ENCODE data around the gene NLGN1. TPM values are rescaled to one million over a fixed set of nuclear protein-coding genes. Genes with fewer than 3 reads are reported as not detected.

Gene NLGN1
- total RNA-seq, 1 donor from 2014 or later: 34.8 TPM

DNA sequence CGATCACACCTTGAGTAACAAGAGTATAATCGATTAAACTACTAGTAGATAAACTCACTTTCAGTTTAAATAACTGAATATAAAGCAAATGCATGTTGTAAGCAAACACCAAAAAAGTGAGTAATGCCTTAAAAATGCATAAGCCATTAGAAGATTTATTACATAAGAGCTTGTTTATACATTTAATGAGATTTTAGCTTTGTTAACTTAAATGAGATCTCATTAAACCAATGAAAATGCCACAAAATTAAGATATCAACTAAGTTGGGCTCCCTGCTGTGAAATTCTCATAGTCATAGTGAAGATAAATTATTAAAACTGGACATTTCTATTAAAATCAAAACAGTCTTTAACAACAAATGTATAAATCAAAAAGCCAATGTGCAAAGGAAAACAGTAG lies 701.2 kb downstream of the NLGN1 start:
- H3K79me2 ChIP-seq (ENCODE audit: low read depth): no peaks in the 10 kb centered on the region
- H3K27ac Mint-ChIP-seq: no peak overlapping the region
- DNase-seq (ENCODE audit: low spot score): no peak
- H3K27me3 Mint-ChIP-seq (ENCODE audit: insufficient read depth, low read depth): no peaks in the 10 kb centered on the region
- H3K9me3 Mint-ChIP-seq: no peaks in the 10 kb centered on the region
- H3K27ac ChIP-seq: no peak overlapping the region
- H3F3A ChIP-seq (ENCODE audit: low read depth): no peaks in the 10 kb centered on the region
- H3K4me3 Mint-ChIP-seq: no peak overlapping the region
- no peaks in the 10 kb centered on the region for H3K27me3 ChIP-seq
- H4K20me1 ChIP-seq (ENCODE audit: low read depth): no peaks in the 10 kb centered on the region
- peaks cover 7% of the 10 kb centered on the region for H3K4me1 Mint-ChIP-seq
- H3K36me3 ChIP-seq: no peaks in the 10 kb centered on the region
- H3K9me3 ChIP-seq (ENCODE audit: low read depth): no peaks in the 10 kb centered on the region
- H3K4me2 ChIP-seq: no peak overlapping the region
- H2AFZ ChIP-seq (replicated peaks): no peak overlapping the region
- no peak overlapping the region for H3K9ac ChIP-seq
- H3K36me3 Mint-ChIP-seq: no peaks in the 10 kb centered on the region
- no peak overlapping the region for H3K4me3 ChIP-seq
- TF ChIP-seq EZH2 (IDR thresholded peaks at IDR 0.05): no peak
- H3K4me1 ChIP-seq: no peaks in the 10 kb centered on the region

DNA sequence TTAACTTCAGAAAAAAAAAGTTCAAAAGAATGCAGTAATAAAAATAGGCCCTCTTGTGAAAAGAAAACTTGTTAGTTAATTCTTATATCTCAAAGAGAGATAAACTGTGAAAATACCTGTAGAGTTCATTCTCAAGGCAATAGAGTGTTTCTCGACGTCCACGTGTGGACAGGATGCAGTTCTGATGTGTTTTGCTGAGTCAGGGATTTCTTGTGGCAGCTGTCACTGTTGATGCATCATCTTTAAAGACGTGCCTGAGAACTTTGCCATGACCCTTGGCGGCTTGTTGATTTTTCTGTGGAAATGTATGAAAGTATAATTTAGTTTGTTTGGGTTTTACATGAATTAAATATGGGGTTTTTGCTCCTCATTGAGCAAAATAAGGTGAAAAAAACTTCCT lies 702.2 kb downstream of the NLGN1 start:
- Histone ChIP-seq H3K36me3 (no peaks in the 10 kb centered on the region), H2AFZ (replicated peaks) (no peak overlapping the region), H3K9me3 (ENCODE audit: low read depth) (no peaks in the 10 kb centered on the region), H3K27ac (no peak overlapping the region), H3K9ac (no peak overlapping the region), H4K20me1 (ENCODE audit: low read depth) (no peaks in the 10 kb centered on the region), H3K27me3 (no peaks in the 10 kb centered on the region), H3K4me3 (no peak overlapping the region), H3K4me2 (no peak overlapping the region), H3K4me1 (no peaks in the 10 kb centered on the region), H3K79me2 (ENCODE audit: low read depth) (no peaks in the 10 kb centered on the region), H3F3A (ENCODE audit: low read depth) (no peaks in the 10 kb centered on the region)
- H3K9me3 Mint-ChIP-seq: no peaks in the 10 kb centered on the region
- H3K27me3 Mint-ChIP-seq (ENCODE audit: insufficient read depth, low read depth): no peaks in the 10 kb centered on the region
- H3K27ac Mint-ChIP-seq: no peak overlapping the region
- TF ChIP-seq EZH2phosphoT487 (IDR thresholded peaks at IDR 0.05) (no peak), EZH2 (IDR thresholded peaks at IDR 0.05) (no peak)
- TF ChIP-seq, protein P1, sequence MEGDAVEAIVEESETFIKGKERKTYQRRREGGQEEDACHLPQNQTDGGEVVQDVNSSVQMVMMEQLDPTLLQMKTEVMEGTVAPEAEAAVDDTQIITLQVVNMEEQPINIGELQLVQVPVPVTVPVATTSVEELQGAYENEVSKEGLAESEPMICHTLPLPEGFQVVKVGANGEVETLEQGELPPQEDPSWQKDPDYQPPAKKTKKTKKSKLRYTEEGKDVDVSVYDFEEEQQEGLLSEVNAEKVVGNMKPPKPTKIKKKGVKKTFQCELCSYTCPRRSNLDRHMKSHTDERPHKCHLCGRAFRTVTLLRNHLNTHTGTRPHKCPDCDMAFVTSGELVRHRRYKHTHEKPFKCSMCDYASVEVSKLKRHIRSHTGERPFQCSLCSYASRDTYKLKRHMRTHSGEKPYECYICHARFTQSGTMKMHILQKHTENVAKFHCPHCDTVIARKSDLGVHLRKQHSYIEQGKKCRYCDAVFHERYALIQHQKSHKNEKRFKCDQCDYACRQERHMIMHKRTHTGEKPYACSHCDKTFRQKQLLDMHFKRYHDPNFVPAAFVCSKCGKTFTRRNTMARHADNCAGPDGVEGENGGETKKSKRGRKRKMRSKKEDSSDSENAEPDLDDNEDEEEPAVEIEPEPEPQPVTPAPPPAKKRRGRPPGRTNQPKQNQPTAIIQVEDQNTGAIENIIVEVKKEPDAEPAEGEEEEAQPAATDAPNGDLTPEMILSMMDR (IDR thresholded peaks at IDR 0.05): no peak
- peaks cover 1% of the 10 kb centered on the region for H3K4me1 Mint-ChIP-seq
- H3K4me3 Mint-ChIP-seq: no peak overlapping the region
- DNase-seq (ENCODE audit: low spot score): no peak
- no peaks in the 10 kb centered on the region for H3K36me3 Mint-ChIP-seq

DNA sequence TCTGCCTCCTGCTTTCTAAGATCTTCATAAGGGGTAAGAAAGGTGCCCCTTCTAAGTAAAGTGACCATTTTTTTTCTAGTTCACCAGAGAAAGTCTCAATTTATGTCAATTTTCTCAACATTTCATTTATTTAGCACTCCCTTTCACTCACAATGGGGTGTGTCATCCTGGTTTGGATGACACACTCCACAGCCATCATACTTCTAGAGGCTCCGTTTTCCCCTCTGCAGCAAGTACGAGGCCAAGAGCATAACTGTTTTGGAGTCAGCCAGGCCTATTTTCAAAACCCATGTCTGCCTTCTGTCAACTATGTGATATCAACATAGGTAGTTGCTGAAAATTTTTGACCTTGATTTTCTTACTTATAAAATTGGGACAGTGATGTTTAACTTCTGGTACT lies 703.2 kb downstream of the NLGN1 start:
- no peak overlapping the region for H3K4me2 ChIP-seq
- H2AFZ ChIP-seq (replicated peaks): no peak overlapping the region
- Mint-ChIP-seq H3K9me3 (no peaks in the 10 kb centered on the region), H3K36me3 (no peaks in the 10 kb centered on the region), H3K4me3 (no peak overlapping the region), H3K4me1 (no peaks in the 10 kb centered on the region), H3K27me3 (ENCODE audit: insufficient read depth, low read depth) (no peaks in the 10 kb centered on the region), H3K27ac (no peak overlapping the region)
- DNase-seq (ENCODE audit: low spot score): no peak
- H3K79me2 ChIP-seq (ENCODE audit: low read depth): no peaks in the 10 kb centered on the region
- no peak overlapping the region for H3K27ac ChIP-seq
- H3K4me3 ChIP-seq: no peak overlapping the region
- no peaks in the 10 kb centered on the region for H4K20me1 ChIP-seq (ENCODE audit: low read depth)
- H3K4me1 ChIP-seq: no peaks in the 10 kb centered on the region
- H3F3A ChIP-seq (ENCODE audit: low read depth): no peaks in the 10 kb centered on the region
- no peaks in the 10 kb centered on the region for H3K9me3 ChIP-seq (ENCODE audit: low read depth)
- no peaks in the 10 kb centered on the region for H3K36me3 ChIP-seq
- no peaks in the 10 kb centered on the region for H3K27me3 ChIP-seq
- no peak overlapping the region for H3K9ac ChIP-seq
- no peak for TF ChIP-seq EZH2phosphoT487 (IDR thresholded peaks at IDR 0.05)
- TF ChIP-seq EZH2 (IDR thresholded peaks at IDR 0.05): no peak
- TF ChIP-seq, protein P1 (IDR thresholded peaks at IDR 0.05): no peak

DNA sequence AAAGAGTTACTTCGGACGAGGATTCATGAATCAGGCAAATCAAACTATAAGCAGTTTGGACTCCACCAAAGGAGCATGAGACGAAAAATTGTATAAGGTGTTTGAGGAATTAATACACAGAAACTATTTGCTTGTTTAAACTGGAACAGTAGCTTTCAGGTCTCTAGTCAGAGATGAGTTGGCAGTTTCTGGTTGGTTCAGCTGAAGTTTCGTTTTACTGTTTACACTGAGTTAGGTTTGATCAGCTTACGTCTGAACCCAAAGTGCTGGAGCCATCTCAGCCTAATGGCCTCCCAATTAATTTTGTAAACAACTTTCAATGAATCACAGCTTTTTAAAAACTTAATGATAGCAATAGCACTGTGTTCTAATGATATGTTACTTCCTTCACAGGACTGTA lies 703.7 kb downstream of the NLGN1 start:
- Mint-ChIP-seq H3K9me3 (no peaks in the 10 kb centered on the region), H3K27ac (no peak overlapping the region), H3K4me1 (no peaks in the 10 kb centered on the region), H3K4me3 (no peak overlapping the region), H3K36me3 (no peaks in the 10 kb centered on the region), H3K27me3 (ENCODE audit: insufficient read depth, low read depth) (no peaks in the 10 kb centered on the region)
- Histone ChIP-seq H3K9me3 (ENCODE audit: low read depth) (no peaks in the 10 kb centered on the region), H4K20me1 (ENCODE audit: low read depth) (no peaks in the 10 kb centered on the region), H3K4me1 (no peaks in the 10 kb centered on the region), H2AFZ (replicated peaks) (no peak overlapping the region), H3K4me2 (no peak overlapping the region), H3K9ac (no peak overlapping the region), H3K27me3 (no peaks in the 10 kb centered on the region), H3K27ac (no peak overlapping the region), H3K4me3 (no peak overlapping the region), H3K79me2 (ENCODE audit: low read depth) (no peaks in the 10 kb centered on the region), H3K36me3 (no peaks in the 10 kb centered on the region), H3F3A (ENCODE audit: low read depth) (no peaks in the 10 kb centered on the region)
- no peak for TF ChIP-seq EZH2phosphoT487 (IDR thresholded peaks at IDR 0.05)
- no peak for TF ChIP-seq EZH2 (IDR thresholded peaks at IDR 0.05)
- TF ChIP-seq, protein P1 (IDR thresholded peaks at IDR 0.05): no peak
- no peak for DNase-seq (ENCODE audit: low spot score)
